Ammon's horn (tissue), 1 donor: ENCODE data around the gene GALNTL6.

Experiments
- DNase-seq: peaks from one replicate; pipeline ENCODE4 v3.0.0-alpha.2; 2016; ENCODE audit warnings: low spot score

The GALNTL6 gene

GRCh38 chr4:171889681-171890080 is 76.5 kb downstream of the GALNTL6 start:
- no peak for DNase-seq

GRCh38 chr4:171891038-171891437 is 77.8 kb downstream of the GALNTL6 start:
- DNase-seq: no peak

GRCh38 chr4:171896426-171896825 is 83.2 kb downstream of the GALNTL6 start:
- no peak for DNase-seq

GRCh38 chr4:171919314-171919713 is 106.1 kb downstream of the GALNTL6 start:
- DNase-seq: no peak

GRCh38 chr4:171920901-171921300 is 107.7 kb downstream of the GALNTL6 start:
- no peak for DNase-seq

GRCh38 chr4:171924746-171925376 is 111.7 kb downstream of the GALNTL6 start:
- no peak for DNase-seq

- no peak for DNase-seq
Measured at GRCh38 chr4:171928336-171928735, 115.1 kb downstream of the GALNTL6 start.

GRCh38 chr4:171929477-171929876 is 116.3 kb downstream of the GALNTL6 start:
- DNase-seq: no peak

GRCh38 chr4:171929907-171930306 is 116.7 kb downstream of the GALNTL6 start:
- DNase-seq: no peak

GRCh38 chr4:171932238-171932637 is 119.0 kb downstream of the GALNTL6 start:
- no peak for DNase-seq

GRCh38 chr4:171940656-171941055 is 127.5 kb downstream of the GALNTL6 start:
- DNase-seq: no peak

GRCh38 chr4:171947400-171947799 is 134.2 kb downstream of the GALNTL6 start:
- DNase-seq: no peak

- no peak for DNase-seq
Measured at GRCh38 chr4:171948038-171948437, 134.8 kb downstream of the GALNTL6 start.

- DNase-seq: no peak
Measured at GRCh38 chr4:171954650-171955049, 141.4 kb downstream of the GALNTL6 start.

GRCh38 chr4:171956678-171957077 is 143.5 kb downstream of the GALNTL6 start:
- DNase-seq: no peak

- DNase-seq: no peak
Measured at GRCh38 chr4:171962110-171962509, 148.9 kb downstream of the GALNTL6 start.

GRCh38 chr4:171966356-171966755 is 153.2 kb downstream of the GALNTL6 start:
- no peak for DNase-seq

GRCh38 chr4:171978216-171978615 is 165.0 kb downstream of the GALNTL6 start:
- no peak for DNase-seq

GRCh38 chr4:171979461-171979860 is 166.3 kb downstream of the GALNTL6 start:
- no peak for DNase-seq

GRCh38 chr4:171981185-171981584 is 168.0 kb downstream of the GALNTL6 start:
- no peak for DNase-seq

- no peak for DNase-seq
Measured at GRCh38 chr4:171983935-171984805, 171.0 kb downstream of the GALNTL6 start.

- no peak for DNase-seq
Measured at GRCh38 chr4:171985129-171985528, 171.9 kb downstream of the GALNTL6 start.

GRCh38 chr4:171993247-171993646 is 180.0 kb downstream of the GALNTL6 start:
- no peak for DNase-seq
